Large intestine (tissue), 3 donors: Measurements from ENCODE around the gene TENM4. TPM values are rescaled to one million over a fixed set of nuclear protein-coding genes. Genes with fewer than 3 reads are reported as not detected.

ENCODE experiments used
- DNase-seq, 2 donors: peaks; one replicate each; pipeline versions ENCODE4 v3.0.0 to v3.0.0-alpha.2; 2013
- H3K27ac ChIP-seq: one replicate; pipeline ENCODE4 v1.5.1; 2013; ENCODE audit warnings: low read length
- H3K27me3 ChIP-seq: 2 replicates; pipeline ENCODE4 v1.6.1; 2013; ENCODE audit warnings: low read length; ENCODE audit not compliant: control insufficient read depth, insufficient read depth
- H3K36me3 ChIP-seq: 2 replicates; pipeline ENCODE4 v1.6.1; 2013; ENCODE audit warnings: low read length; ENCODE audit not compliant: control insufficient read depth, insufficient read depth
- H3K4me1 ChIP-seq: one replicate; pipeline ENCODE4 v1.6.1; 2013; ENCODE audit warnings: low read length; ENCODE audit not compliant: control insufficient read depth, insufficient read depth
- H3K4me3 ChIP-seq: one replicate; pipeline ENCODE4 v1.5.1; 2013; ENCODE audit warnings: low read length
- H3K9me3 ChIP-seq: one replicate; pipeline ENCODE4 v1.6.1; 2013; ENCODE audit warnings: mild to moderate bottlenecking, low read depth, low read length, moderate library complexity; ENCODE audit not compliant: control insufficient read depth
- WGBS: methylation state at CpG from one replicate; pipeline ENCODE4 v1.1.5; 2013; ENCODE audit warnings: low lambda C conversion rate; ENCODE audit not compliant: insufficient coverage; 5-methylcytosine and 5-hydroxymethylcytosine counted together
- polyA plus RNA-seq: library from polyadenylated mRNA; unstranded; fragments of 120-200 nt; gene quantifications from one replicate; pipeline ENCODE4 v1.2.1, GENCODE V29; 2013

Gene TENM4
- polyA plus RNA-seq, 1 donor = 2.1 TPM

- WGBS = no CpG with 5 or more reads among the region's 3 CpGs
Observed at GRCh38 chr11:79261684-79262083, 179.1 kb downstream of the TENM4 start.

DNA sequence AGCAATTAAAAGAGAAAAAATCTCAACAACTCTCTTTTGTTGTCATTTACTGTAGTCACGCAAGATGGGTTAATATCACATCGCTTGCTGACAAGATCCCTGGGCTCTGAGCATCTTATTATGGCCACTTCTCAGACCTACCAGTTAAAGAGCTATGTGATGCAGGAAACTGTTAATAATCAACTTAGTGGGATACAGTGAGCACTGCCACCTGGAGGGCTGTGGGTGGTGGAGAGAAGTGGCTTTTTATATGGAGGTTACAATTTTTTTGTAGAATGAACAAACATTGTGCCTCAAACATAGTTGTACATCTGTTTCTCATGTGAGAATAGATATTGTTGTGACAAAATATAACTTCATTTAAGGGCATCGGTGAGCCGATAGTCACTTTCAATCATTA is 181.0 kb downstream of the TENM4 start:
- no peak for DNase-seq
- Histone ChIP-seq H3K4me3 (no peak overlapping the region), H3K9me3 (no peaks in the 10 kb centered on the region), H3K27ac (no peak overlapping the region), H3K4me1 (no peaks in the 10 kb centered on the region), H3K27me3 (peaks cover 54% of the 10 kb centered on the region), H3K36me3 (no peaks in the 10 kb centered on the region)
- no CpG with 5 or more reads among the region's 4 CpGs for WGBS

More at GRCh38 chr11:79261684-79262083, 179.1 kb downstream of the TENM4 start:
- Histone ChIP-seq H3K4me1 (no peaks in the 10 kb centered on the region), H3K27me3 (peaks cover 48% of the 10 kb centered on the region), H3K9me3 (no peaks in the 10 kb centered on the region), H3K4me3 (no peak overlapping the region), H3K36me3 (no peaks in the 10 kb centered on the region), H3K27ac (no peak overlapping the region)
- DNase-seq = no peak

DNA sequence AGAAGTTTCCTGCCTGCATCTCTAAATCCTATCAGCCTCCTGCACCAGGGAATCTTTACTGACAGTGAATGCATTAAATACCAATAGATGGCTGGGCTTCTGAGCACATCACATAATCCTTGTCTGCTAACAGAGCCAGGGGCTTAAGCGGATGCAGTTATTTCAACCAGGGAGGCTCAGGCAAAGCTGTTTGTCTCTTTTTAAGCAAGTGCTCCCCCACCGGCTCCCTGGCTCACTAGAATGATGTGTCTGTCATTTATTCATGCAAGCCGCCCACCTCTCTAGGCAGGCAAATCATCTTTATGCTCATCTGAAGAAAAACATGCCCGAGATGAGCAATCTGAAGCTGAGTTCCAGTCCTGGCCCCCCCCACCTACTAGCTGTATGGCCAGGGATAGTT is 182.3 kb downstream of the TENM4 start:
- H3K9me3 ChIP-seq = no peaks in the 10 kb centered on the region
- H3K27me3 ChIP-seq = peaks cover 47% of the 10 kb centered on the region
- no peaks in the 10 kb centered on the region for H3K4me1 ChIP-seq
- no peak for DNase-seq
- WGBS = no CpG with 5 or more reads among the region's 4 CpGs
- no peak overlapping the region for H3K4me3 ChIP-seq
- no peak overlapping the region for H3K27ac ChIP-seq
- H3K36me3 ChIP-seq = no peaks in the 10 kb centered on the region

DNA sequence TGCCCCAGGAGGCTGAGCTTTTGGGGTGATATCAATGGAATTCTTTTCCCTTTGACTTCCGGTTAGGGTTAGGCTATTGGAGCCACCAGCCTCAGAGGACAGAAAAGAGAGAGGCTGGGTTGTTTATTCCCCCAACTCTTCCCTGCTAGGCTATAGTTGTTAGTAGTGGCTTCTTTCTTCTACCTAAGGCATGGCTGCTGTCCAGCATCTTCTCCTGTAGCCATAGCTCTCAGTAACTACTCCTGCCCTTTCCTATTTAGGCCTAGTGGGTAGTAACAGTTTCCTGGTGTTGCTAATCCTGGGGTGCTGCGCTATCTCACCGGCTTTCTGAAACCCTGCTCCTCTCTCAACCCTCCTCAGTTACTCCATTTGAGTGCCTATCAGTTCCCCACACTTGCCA is 184.9 kb downstream of the TENM4 start:
- WGBS = no CpG with 5 or more reads among the region's 3 CpGs
- Histone ChIP-seq H3K27me3 (peaks cover 34% of the 10 kb centered on the region), H3K36me3 (no peaks in the 10 kb centered on the region), H3K27ac (no peak overlapping the region), H3K4me1 (no peaks in the 10 kb centered on the region), H3K9me3 (no peaks in the 10 kb centered on the region), H3K4me3 (no peak overlapping the region)
- no peak for DNase-seq

GRCh38 chr11:79253280-79253679 is 187.6 kb downstream of the TENM4 start:
- no peak overlapping the region for H3K27ac ChIP-seq
- no peaks in the 10 kb centered on the region for H3K9me3 ChIP-seq
- no peak overlapping the region for H3K4me3 ChIP-seq
- DNase-seq = no peak
- H3K27me3 ChIP-seq = peaks cover 24% of the 10 kb centered on the region
- no peaks in the 10 kb centered on the region for H3K4me1 ChIP-seq
- no CpG with 5 or more reads among the region's 8 CpGs for WGBS
- no peaks in the 10 kb centered on the region for H3K36me3 ChIP-seq

GRCh38 chr11:79249295-79249993 is 191.4 kb downstream of the TENM4 start:
- no peak overlapping the region for H3K27ac ChIP-seq
- H3K4me3 ChIP-seq = no peak overlapping the region
- WGBS = 100% methylated on average over 1 of the region's 5 CpGs
- H3K27me3 ChIP-seq = peaks cover 8% of the 10 kb centered on the region
- no peaks in the 10 kb centered on the region for H3K36me3 ChIP-seq
- H3K4me1 ChIP-seq = no peaks in the 10 kb centered on the region
- H3K9me3 ChIP-seq = no peaks in the 10 kb centered on the region
- DNase-seq = no peak

DNA sequence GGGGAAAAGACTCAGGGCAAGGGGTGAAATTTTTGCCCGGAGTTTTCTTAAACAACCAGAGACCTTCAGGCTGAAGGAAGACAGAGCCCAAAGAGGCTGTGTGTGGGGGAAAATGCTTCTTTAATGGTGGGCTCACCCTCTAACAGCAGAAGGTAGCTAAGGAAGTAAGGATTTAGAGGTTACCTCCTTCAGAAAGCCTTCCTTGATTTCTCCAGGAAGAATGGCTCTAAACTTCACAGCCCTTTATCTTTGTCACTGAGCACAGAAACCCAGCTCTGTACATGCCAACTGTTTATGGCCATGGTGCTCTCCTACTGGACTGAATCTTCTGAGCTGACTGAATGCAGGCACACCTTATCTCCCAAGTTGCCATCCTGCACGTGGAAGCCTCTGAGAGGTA is 196.0 kb downstream of the TENM4 start:
- Histone ChIP-seq H3K36me3 (no peaks in the 10 kb centered on the region), H3K4me1 (no peaks in the 10 kb centered on the region), H3K27ac (no peak overlapping the region), H3K4me3 (no peak overlapping the region), H3K27me3 (no peaks in the 10 kb centered on the region), H3K9me3 (no peaks in the 10 kb centered on the region)
- no peak for DNase-seq
- WGBS = 50% methylated on average over 1 of the region's 2 CpGs

DNA sequence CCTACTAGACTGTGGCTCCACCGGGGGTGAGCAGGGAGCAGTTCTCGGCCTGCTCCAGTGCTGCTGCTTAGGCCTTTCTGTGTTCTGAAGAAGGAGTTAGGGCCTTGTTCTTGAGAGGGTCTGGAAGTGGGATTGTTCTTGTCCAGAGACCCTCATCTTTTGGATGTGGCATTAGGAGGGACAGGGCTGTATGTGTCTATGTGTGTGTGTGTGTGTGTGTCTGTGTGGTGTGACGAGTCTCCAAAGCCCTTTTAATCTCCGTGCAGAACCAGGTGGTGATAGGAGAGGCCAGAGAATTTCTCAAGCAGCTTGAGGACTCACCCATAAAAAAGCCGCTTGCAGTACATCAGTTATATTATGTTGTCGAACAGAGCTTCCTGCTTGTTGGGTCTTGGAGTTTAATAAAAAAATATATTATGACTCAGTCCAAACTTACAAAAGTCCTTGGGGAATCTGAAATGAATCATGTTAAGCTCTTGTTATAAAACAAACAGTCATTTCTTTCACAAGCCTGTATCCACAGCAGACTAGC is 196.5 kb downstream of the TENM4 start:
- Histone ChIP-seq H3K4me3 (no peak overlapping the region), H3K9me3 (no peaks in the 10 kb centered on the region), H3K27me3 (no peaks in the 10 kb centered on the region), H3K27ac (no peak overlapping the region), H3K4me1 (no peaks in the 10 kb centered on the region), H3K36me3 (no peaks in the 10 kb centered on the region)
- WGBS = no CpG with 5 or more reads among the region's 6 CpGs
- no peak for DNase-seq

DNA sequence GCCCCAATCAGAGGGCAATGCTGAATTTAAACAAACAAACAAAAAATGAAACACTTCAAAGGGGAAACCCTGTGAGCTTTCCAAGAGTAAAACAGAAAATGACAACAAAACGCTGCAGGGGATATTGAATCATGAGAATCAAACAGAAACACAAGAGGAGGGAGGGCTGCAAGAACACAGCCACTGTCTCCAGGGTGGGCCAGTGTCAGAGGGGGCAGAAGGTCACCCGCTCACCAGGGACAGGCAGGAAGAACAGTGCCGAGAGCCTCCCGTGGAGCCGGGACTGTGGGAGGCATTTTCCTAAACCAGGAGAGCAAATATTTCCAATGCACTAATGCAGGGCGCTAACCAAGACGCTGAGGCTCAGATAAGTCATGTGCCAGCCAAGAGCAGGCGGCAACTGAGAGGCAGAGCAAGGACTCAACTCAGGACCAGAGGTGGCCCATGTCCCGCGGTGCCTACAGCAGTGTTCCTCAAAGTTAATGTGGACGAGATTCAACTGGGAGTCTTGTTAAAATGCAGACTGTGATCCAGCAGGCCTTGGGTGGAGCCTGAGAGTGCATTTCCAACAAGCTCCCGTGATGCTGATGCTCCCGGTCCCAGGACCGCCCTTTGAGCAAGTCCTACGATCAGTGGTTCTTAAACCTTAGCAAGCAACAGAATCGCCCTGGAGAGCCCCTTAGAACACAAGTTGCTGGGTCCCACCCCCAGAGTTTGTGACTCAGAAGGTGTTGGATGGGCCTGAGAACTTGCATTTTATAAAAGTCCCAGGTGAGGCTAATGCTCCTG is 197.2 kb downstream of the TENM4 start:
- WGBS = 67% methylated on average over 1 of the region's 16 CpGs
- no peaks in the 10 kb centered on the region for H3K4me1 ChIP-seq
- no peak overlapping the region for H3K4me3 ChIP-seq
- no peaks in the 10 kb centered on the region for H3K36me3 ChIP-seq
- no peaks in the 10 kb centered on the region for H3K27me3 ChIP-seq
- no peak for DNase-seq
- no peak overlapping the region for H3K27ac ChIP-seq
- no peaks in the 10 kb centered on the region for H3K9me3 ChIP-seq

- WGBS = no CpG with 5 or more reads among the region's 3 CpGs
- Histone ChIP-seq H3K4me1 (no peaks in the 10 kb centered on the region), H3K27ac (no peak overlapping the region), H3K27me3 (no peaks in the 10 kb centered on the region), H3K4me3 (no peak overlapping the region), H3K9me3 (no peaks in the 10 kb centered on the region), H3K36me3 (no peaks in the 10 kb centered on the region)
- no peak for DNase-seq
Observed at GRCh38 chr11:79242616-79243015, 198.2 kb downstream of the TENM4 start.
